HG03095 (cell line): ENCODE data around the gene CNDP1.
"Not testable (repeated sequence)": the region's sequence is repeated elsewhere in the genome, so short reads cannot be mapped to it uniquely, and the experiment has no call there.

Experiments used
- ATAC-seq: cut with Tn5 transposase; IDR thresholded peaks from one replicate; pipeline ENCODE4 v1.9.1; 2021; ENCODE audit warnings: moderate library complexity; ENCODE audit not compliant: unreplicated experiment

CNDP1 gene

GRCh38 chr18:74534150-74534969 lies at the start of gene CNDP1:
Gene CNDP1, plus strand, starts transcription at chr18:74534500. Its CDS starts 168 bp downstream, at chr18:74534668.
- no peak for ATAC-seq

- no peak for ATAC-seq
These were observed 48.0 kb upstream of the CNDP1 start for GRCh38 chr18:74486119-74486849.

GRCh38 chr18:74488354-74488753 lies 45.9 kb upstream of the CNDP1 start:
- ATAC-seq: no peak

GRCh38 chr18:74488864-74489263 lies 45.4 kb upstream of the CNDP1 start:
- ATAC-seq: no peak

GRCh38 chr18:74489676-74490075 lies 44.6 kb upstream of the CNDP1 start:
- ATAC-seq: no peak

GRCh38 chr18:74492259-74492658 lies 42.0 kb upstream of the CNDP1 start:
- no peak for ATAC-seq

GRCh38 chr18:74493689-74494088 lies 40.6 kb upstream of the CNDP1 start:
- no peak for ATAC-seq

GRCh38 chr18:74494514-74494913 lies 39.8 kb upstream of the CNDP1 start:
- no peak for ATAC-seq

- peak; percentile 66 for ATAC-seq
These were observed 38.5 kb upstream of the CNDP1 start, which contains the start of gene CNDP2 for GRCh38 chr18:74495581-74496507. Gene CNDP2, plus strand, starts transcription at chr18:74496363. Its CDS starts 3,611 bp downstream, at chr18:74499974.

GRCh38 chr18:74496508-74497323 lies 37.6 kb upstream of the CNDP1 start:
- ATAC-seq: peak; percentile 26

- no peak for ATAC-seq
These were observed 37.0 kb upstream of the CNDP1 start for GRCh38 chr18:74497324-74497676.

- no peak for ATAC-seq
These were observed 36.5 kb upstream of the CNDP1 start for GRCh38 chr18:74497778-74498177.

GRCh38 chr18:74498712-74499627 lies 35.3 kb upstream of the CNDP1 start:
- ATAC-seq: peak; percentile 37

GRCh38 chr18:74499633-74500032 lies 34.7 kb upstream of the CNDP1 start:
- ATAC-seq: peak; percentile 35

- ATAC-seq: no peak
These were observed 33.9 kb upstream of the CNDP1 start for GRCh38 chr18:74500372-74500771.

- not testable (repeated sequence) for ATAC-seq
These were observed 33.5 kb upstream of the CNDP1 start for GRCh38 chr18:74500774-74501173.

GRCh38 chr18:74501386-74501785 lies 32.9 kb upstream of the CNDP1 start:
- ATAC-seq: no peak

GRCh38 chr18:74503137-74503536 lies 31.2 kb upstream of the CNDP1 start:
- no peak for ATAC-seq

- ATAC-seq: no peak
These were observed 28.5 kb upstream of the CNDP1 start for GRCh38 chr18:74505776-74506175.
